RWPE2 (cell line): ENCODE data around the gene WDR74.

ENCODE experiments used
- ATAC-seq: fragments of 200-7000 bp; cut with Tn5 transposase; 3 replicates; pipeline ENCODE4 v1.9.1; 2021; ENCODE audit warnings: low read depth
- DNase-seq: peaks from one replicate; pipeline ENCODE4 v3.0.0-alpha.2; 2020; ENCODE audit warnings: low spot score
- H3K27ac ChIP-seq: fragments of 450-650 bp; 2 replicates; pipeline ENCODE4 v1.5.1; 2017; ENCODE audit warnings: mild to moderate bottlenecking; ENCODE audit not compliant: poor library complexity, severe bottlenecking
- H3K27me3 ChIP-seq: fragments of 250-450 bp; sonication (Bioruptor Pico); 2 replicates; pipeline ENCODE4 v1.5.1; 2021; ENCODE audit warnings: mild to moderate bottlenecking, moderate library complexity; ENCODE audit not compliant: insufficient read depth, poor library complexity, severe bottlenecking
- H3K36me3 ChIP-seq: fragments of 250-450 bp; sonication (Bioruptor Pico); 2 replicates; pipeline ENCODE4 v1.5.1; 2020; ENCODE audit warnings: low read depth, mild to moderate bottlenecking, moderate library complexity
- H3K4me1 ChIP-seq: fragments of 250-450 bp; sonication (Bioruptor Pico); 2 replicates; pipeline ENCODE4 v1.5.1; 2021; ENCODE audit warnings: mild to moderate bottlenecking, moderate library complexity; ENCODE audit not compliant: insufficient read depth, poor library complexity, severe bottlenecking
- H3K4me3 ChIP-seq: fragments of 250-450 bp; sonication (Bioruptor Pico); 2 replicates; pipeline ENCODE4 v1.5.1; 2021; ENCODE audit warnings: mild to moderate bottlenecking, moderate library complexity; ENCODE audit not compliant: severe bottlenecking
- H3K9me3 ChIP-seq: fragments of 250-450 bp; sonication (Bioruptor Pico); 2 replicates; pipeline ENCODE4 v1.5.1; 2021; ENCODE audit warnings: mild to moderate bottlenecking, moderate library complexity; ENCODE audit not compliant: severe bottlenecking
- TF ChIP-seq, protein P1 (sequence below): fragments of 450-650 bp; IDR thresholded peaks from one replicate; pipeline ENCODE4 v1.5.1; 2017; ENCODE audit warnings: mild to moderate bottlenecking, moderate library complexity; ENCODE audit not compliant: poor library complexity, severe bottlenecking

Gene WDR74

DNA sequence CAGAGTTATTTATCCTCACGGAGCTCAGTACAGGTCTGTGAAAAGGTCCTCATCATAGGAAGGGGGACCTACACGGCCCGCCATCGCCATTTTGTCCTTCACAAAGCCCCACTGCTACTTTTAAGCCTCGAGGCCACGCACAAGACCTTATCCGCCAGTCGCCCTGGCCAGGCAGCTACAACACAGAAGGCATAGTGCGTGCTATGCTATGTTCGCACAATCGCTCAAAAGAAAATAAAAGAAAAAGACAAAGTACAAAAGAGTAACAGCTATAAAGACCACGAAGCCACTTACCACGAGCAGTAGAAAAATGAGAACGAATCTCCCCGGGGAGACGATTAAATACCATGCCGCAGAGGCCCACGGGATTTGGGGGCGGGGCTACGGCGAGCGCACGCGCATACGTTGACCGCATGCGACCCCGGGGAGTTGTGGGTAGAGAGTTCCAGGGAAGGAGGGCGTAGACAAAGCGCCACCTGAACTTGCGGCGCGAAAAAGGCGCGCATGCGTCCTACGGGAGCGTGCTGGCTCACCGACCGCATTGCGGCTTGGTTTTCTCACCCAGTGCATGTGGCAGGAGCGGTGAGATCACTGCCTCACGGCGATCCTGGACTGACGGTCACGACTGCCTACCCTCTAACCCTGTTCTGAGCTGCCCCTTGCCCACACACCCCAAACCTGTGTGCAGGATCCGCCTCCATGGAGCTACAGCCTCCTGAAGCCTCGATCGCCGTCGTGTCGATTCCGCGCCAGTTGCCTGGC lies 16.4 kb upstream of the WDR74 start:
- H3K9me3 ChIP-seq, result no peaks in the 10 kb centered on the region
- TF ChIP-seq, protein P1, sequence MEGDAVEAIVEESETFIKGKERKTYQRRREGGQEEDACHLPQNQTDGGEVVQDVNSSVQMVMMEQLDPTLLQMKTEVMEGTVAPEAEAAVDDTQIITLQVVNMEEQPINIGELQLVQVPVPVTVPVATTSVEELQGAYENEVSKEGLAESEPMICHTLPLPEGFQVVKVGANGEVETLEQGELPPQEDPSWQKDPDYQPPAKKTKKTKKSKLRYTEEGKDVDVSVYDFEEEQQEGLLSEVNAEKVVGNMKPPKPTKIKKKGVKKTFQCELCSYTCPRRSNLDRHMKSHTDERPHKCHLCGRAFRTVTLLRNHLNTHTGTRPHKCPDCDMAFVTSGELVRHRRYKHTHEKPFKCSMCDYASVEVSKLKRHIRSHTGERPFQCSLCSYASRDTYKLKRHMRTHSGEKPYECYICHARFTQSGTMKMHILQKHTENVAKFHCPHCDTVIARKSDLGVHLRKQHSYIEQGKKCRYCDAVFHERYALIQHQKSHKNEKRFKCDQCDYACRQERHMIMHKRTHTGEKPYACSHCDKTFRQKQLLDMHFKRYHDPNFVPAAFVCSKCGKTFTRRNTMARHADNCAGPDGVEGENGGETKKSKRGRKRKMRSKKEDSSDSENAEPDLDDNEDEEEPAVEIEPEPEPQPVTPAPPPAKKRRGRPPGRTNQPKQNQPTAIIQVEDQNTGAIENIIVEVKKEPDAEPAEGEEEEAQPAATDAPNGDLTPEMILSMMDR, result no peak
- H3K4me1 ChIP-seq, result peaks cover 36% of the 10 kb centered on the region
- no peaks in the 10 kb centered on the region for H3K27me3 ChIP-seq
- peaks cover 55% of the 10 kb centered on the region for H3K36me3 ChIP-seq
- H3K4me3 ChIP-seq, result peak overlapping the region; percentile 87
- H3K27ac ChIP-seq, result peak overlapping the region; percentile 84
- DNase-seq (peak; percentile 98), ATAC-seq (peak; percentile 81)

DNA sequence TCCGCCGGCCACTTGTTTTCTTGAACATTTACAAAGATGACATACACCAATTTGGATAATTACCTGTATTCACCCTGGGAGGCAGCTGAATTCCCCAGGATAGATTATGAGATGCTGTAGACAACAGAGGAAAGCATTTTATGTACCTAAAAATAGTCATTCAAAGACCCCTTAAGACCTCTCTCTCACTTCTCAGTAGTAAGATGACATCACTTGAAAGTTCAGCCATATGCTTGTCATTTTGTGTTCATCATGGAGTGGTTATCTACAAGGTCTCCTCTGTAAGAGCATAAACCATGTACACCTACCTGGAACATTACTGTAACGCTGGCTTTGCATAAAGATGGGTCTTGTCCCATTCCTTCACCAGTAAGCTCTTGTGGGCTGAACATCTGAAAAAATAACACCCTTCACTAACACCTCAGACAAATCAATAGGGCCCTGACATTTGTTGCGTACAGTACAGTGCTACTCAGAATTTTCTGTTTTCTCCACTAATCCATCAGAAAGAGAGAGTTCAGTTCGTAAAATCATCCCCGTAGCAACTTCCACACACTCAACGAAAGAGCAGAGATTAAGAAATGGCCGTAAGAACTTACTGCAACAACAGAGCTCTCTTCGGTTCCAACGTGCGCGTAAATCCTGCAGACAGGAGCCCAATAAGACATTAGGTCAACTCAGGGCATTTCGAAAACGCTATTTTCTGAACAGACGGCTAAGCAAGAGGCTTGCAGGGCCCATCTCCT lies 15.6 kb upstream of the WDR74 start:
- no peaks in the 10 kb centered on the region for H3K27me3 ChIP-seq
- peaks cover 31% of the 10 kb centered on the region for H3K4me1 ChIP-seq
- peak overlapping the region; percentile 84 for H3K27ac ChIP-seq
- ATAC-seq (no peak), DNase-seq (no peak)
- peak overlapping the region; percentile 87 for H3K4me3 ChIP-seq
- peaks cover 54% of the 10 kb centered on the region for H3K36me3 ChIP-seq
- TF ChIP-seq, protein P1, result no peak
- no peaks in the 10 kb centered on the region for H3K9me3 ChIP-seq

DNA sequence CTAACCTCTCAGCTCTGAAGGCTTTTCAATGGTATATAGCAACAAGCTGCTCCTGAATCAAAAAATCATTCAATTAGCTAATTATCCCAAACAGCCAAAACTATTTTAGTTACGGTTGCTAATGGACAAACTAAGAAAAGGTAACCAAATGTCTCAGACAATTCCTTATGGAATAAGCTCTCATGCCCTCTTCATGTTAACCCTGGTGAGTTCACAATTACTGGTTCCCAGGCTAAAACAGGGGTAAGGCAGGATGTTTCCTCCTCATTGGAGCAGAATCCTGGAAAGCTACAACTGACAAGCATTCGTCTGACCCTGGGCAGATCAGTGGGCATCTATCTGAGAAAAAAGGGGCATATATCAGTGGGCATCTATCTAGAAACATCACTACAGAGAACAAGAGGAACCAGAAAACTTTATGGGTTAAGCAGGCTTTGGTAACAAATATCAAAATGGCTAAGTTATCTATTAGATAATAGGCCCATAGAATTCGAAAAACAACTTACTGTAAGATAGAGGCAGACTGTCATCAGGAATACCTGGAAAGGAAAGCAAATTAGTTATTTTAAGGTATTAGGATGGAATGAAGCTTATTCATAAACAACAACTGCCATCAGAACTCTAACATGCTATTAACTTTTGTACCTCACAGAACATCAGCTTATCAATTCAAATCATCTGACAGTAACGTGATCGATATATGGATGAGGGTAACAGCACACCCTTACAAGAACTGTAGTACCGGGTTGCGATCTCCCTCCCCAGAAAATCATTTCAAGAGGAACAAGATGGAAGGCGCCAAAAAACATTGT lies 14.8 kb upstream of the WDR74 start:
- DNase-seq (no peak), ATAC-seq (no peak)
- peaks cover 26% of the 10 kb centered on the region for H3K4me1 ChIP-seq
- H3K27ac ChIP-seq, result peak overlapping the region; percentile 84
- H3K27me3 ChIP-seq, result no peaks in the 10 kb centered on the region
- TF ChIP-seq, protein P1, result no peak
- H3K9me3 ChIP-seq, result no peaks in the 10 kb centered on the region
- peaks cover 47% of the 10 kb centered on the region for H3K36me3 ChIP-seq
- H3K4me3 ChIP-seq, result peak overlapping the region; percentile 87

DNA sequence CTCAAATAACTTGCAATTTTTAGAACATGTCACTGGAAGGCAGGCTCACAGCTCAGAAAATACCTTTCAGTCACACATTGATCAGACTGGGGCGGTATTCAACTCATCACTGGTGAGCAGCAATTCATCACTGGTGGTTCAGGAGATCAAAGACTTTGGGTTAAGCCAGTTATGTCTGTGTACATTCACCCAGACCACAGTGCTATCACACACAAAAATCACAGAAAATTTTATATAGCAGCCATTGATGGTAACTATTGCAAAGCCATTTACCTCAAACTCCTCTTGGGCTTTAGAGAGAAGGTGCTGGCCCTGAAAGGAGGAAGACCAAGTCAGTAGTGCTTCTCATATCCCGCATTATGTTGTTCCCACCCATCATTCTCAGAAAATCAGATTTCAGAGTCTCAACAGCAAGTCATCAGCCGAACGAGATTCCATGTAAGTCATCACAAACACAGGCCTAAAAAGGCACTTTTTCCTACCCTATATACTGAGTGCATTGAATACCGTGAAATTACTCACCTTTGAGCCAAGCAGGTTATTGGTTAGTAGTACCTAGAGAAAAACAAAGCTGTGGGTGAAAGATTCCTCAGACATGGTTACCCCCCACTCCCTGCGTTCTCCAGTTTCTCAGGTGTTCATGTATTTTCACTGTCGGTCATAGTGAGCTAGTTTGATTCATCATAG lies 14.0 kb upstream of the WDR74 start:
- Histone ChIP-seq H3K27ac (peak overlapping the region; percentile 84), H3K36me3 (peaks cover 47% of the 10 kb centered on the region), H3K27me3 (no peaks in the 10 kb centered on the region), H3K9me3 (no peaks in the 10 kb centered on the region), H3K4me1 (peaks cover 24% of the 10 kb centered on the region), H3K4me3 (peak overlapping the region; percentile 87)
- TF ChIP-seq, protein P1, result no peak
- DNase-seq (no peak), ATAC-seq (no peak)
